ENCODE results near the gene CCDC178.

The CCDC178 gene

DNA sequence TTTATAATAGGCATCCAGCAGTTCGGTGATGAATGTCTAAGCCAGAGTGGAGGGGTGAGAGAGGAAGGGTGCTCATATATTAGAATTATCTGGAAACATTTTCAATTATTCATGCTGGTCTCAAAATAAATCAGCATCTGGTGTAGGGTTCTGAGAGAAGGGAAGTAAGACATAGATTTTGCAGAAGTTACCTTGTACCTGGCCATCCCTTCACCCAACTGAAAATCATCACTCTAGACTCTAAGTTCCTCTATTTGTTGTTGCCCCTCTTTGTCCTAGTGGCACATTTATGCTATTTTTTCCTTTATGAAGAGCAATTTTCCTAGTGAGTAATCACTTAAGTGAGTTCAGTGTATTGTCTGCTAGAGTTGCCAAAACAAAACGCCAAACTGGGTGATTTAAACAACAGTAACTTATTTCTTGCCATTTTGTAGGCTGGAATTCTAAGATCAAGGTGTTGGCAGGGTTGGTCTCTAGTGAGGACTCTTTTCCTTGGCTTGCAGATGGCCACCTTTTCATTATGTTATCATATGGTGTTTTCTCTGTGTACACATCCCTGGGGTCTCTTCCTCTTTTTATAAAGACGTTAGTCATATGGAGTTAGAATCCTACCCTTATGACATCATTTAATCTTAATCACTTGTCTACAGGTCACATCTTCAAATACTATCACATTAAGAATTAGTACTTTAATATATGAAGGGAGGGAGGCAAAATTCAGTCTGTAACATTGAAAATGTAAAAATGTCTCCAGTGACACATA lies 537.8 kb downstream of the CCDC178 start:
- no peak for FAIRE-seq
- DNase-seq (ENCODE audit: extremely low spot score, insufficient read length, low read depth) = no peak

DNA sequence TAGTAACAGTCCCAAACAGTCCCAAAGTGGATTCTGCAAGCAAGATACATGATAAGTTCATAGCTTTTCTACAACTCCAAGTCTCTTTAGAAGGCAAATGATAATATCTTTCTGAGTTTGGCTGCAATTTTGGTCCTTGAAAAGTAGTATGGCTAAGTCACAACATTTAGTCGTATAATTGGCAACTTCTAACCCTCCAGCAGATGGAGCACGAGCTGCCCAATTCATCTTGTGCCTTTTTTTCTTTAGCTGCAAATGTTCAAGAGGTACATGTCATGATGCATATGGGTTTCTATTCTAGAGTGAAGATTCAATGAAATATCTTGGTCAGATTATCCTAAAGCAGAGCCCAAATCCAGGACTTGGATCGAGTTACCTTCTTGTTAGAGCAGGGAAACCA lies 540.7 kb downstream of the CCDC178 start:
- FAIRE-seq (no peak), DNase-seq (ENCODE audit: extremely low spot score, insufficient read length, low read depth) (no peak)

DNA sequence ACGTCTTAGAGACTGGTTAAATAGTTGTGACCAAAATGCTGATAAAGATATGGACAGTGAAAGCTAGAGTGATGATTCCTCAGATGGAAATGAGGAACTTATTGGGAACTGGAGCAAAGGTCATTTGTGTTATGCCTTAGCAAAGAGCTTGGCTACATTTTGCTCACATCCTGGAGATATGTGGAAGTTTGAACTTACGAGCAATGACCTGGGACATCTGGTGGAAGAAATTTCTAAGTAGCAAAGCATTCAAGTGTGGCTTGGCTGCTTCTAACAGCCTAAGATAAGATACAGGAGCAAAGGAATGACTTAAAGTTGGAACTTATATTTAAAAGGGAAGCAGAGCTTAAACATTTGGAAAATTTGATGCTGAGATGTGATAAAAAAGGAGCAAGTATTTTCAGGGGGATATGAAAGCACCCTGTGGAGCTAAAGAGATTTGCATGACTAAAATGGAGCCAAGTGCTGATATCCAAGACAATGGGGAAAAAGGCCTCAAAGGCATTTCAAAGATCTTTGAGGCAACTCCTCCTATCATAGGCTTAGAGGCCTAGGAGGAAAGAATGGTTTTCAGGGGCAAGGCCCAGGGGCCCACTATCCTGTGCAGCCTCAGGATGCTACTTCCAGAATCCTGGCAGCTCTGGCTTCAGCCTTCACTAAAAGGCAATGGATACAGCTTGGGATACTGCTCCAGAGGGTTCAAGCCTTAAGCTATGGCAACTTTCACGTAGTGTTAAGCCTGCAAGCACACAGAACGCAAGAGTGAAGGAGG lies 543.6 kb downstream of the CCDC178 start:
- FAIRE-seq (no peak), DNase-seq (ENCODE audit: extremely low spot score, insufficient read length, low read depth) (no peak)

DNA sequence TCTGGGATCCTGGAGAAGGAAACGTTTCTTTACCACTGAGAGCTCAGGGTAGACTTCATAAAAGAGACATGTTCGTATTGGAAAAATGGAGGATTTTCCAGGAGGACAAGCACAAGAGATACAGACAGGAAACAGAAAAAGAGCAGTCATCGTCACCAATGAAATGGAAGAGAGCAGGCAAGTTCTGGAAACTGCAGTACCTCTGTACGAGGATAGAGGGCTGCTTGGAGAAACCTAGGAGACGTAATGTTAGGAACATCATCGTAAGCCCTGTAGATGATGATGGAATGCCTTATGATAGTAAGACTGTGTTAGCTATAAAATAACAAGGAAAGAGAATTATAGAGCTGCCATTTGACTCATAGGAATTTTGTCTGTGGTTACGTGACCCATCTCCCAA lies 546.6 kb downstream of the CCDC178 start:
- no peak for FAIRE-seq
- DNase-seq (ENCODE audit: extremely low spot score, insufficient read length, low read depth) = no peak

DNA sequence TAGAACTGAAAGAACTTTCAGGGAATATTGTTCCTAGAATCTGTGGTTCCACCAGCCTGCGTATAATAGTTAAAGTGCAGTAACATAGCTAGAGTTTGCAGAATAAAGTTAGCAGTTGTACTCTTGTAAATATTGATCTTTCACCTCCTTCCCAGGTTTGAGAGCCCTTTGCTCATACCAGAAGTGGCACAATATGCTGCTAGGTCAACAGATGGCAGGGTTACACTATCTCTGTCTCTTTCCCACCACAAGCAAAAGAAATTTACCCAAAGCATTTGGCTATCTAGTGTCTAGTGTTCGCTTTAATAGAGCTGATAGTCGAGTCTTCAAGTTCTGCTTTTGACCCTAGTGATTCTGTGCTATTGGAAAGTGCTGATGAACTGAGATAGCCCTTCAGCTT lies 548.7 kb downstream of the CCDC178 start:
- DNase-seq (ENCODE audit: extremely low spot score, insufficient read length, low read depth) = no peak
- FAIRE-seq = no peak

DNA sequence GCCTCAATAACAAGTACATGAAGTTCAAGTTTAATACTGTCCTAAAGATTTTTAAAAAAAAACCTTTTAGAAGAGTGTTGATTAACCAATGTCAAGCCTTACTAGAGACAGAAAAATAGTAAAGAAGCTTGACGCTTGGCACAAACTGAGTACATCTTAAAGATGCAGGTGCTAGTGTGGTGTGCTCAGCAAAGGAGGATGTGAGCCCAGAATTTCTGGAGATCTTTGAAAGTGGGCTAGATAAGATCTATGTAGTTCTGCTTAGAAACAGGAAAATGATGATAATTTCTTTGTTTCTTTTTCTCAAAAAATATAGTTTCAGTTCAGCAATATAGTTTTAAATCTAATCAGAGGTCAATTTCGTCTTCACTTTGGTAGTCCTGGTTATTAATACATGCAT lies 549.4 kb downstream of the CCDC178 start:
- DNase-seq (ENCODE audit: extremely low spot score, insufficient read length, low read depth) = no peak
- no peak for FAIRE-seq

DNA sequence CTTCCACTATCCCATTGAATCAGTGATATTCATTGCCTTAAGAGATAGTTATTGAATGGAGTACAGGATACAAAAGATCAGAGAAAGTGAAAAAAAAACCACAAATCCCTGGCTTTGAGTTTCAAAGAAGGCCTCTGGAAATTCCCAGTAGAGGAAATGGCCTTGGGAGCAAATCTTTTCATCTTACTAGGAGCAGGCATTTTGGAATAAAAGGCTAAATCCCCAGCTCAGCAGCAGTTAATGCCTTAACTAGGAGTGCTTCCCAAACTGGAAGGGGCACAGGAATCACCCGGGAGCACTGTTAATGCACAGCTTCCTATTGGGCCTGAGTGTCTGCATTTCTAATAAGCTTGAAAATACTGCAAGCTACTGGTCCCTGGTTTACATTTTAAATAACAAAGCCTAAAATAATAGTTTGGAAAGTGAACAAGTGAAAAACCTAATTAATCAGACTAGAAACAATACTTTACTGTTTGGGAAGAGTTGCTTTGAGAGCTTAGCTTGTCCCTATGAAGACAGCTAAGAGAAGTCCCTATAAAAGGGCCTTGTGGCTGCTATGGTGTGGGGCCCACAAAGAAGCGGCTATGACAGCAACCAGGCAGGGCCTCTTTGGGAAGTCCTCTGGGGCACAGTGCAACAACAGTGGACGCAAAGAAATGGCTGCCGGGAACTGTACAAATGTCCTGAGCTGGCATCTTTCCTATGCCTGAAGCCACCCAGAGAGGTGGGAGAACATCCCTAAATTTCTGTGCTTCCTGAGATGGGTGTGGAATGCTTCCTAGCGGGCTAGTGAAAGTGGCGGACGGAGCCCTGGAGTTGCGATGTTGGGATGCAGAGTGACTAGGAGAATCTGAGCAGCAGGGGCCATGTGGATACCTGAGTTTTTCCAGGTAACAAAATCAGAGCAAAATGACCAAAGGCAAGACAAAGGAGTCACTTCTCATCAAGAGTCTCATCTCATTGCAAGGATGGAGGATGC lies 550.6 kb downstream of the CCDC178 start:
- no peak for FAIRE-seq
- no peak for DNase-seq (ENCODE audit: extremely low spot score, insufficient read length, low read depth)

DNA sequence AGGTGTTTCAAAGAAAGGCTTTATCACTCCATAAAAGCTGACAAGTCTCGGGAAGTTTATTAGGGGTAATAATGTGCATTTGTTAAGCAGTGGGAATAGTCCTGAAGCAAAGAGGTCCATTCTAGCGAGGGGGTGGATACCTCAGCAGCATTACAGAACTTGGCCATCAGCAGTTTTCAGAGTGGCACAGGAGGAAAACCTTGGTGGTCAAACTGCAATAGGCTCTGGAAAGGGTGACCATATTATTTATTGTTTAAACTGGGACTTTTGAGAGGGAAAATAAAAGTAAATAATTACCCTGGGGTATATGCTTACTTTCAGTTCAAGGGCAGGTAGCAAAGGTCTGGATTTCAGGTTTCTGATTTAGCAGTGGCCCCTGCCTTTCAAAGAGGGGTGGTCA lies 552.2 kb downstream of the CCDC178 start:
- FAIRE-seq (no peak), DNase-seq (ENCODE audit: extremely low spot score, insufficient read length, low read depth) (no peak)

All from GM18507 (cell line).